Astrocyte of the spinal cord (primary cell): ENCODE data around the gene AJUBA.
A peak's percentile ranks its signal among the peaks of the same experiment; 100 is the strongest.
"Not testable (repeated sequence)": the region's sequence is repeated elsewhere in the genome, so short reads cannot be mapped to it uniquely, and the experiment has no call there.

Experiments
- DNase-seq: peaks from one replicate; pipeline ENCODE4 v3.0.0; 2011; ENCODE audit warnings: low read depth, low spot score
- H3K4me3 ChIP-seq: 2 replicates; pipeline ENCODE4 v1.5.1; 2011; ENCODE audit warnings: low read depth, mild to moderate bottlenecking, low read length, moderate library complexity
- CTCF ChIP-seq: IDR thresholded peaks from 2 replicates; pipeline ENCODE4 v1.5.1; 2012; ENCODE audit warnings: low read depth, mild to moderate bottlenecking, low read length, inconsistent platforms
- in situ Hi-C: cut with HindIII; loops from 2 replicates; pipeline ENCODE4 v1.10.0; 2017; ENCODE audit warnings: low sequenced_read_pairs

The AJUBA gene

GRCh38 chr14:22966783-22967269 is 15.5 kb downstream of the AJUBA start:
- in situ Hi-C loops: no loop called here
- no peak for TF ChIP-seq CTCF
- no peak overlapping the region for H3K4me3 ChIP-seq
- no peak for DNase-seq

- DNase-seq, in situ Hi-C loops, H3K4me3 ChIP-seq: not testable (repeated sequence)
Observed at GRCh38 chr14:22965916-22966782, 16.2 kb downstream of the AJUBA start.

- no peak overlapping the region for H3K4me3 ChIP-seq
- no peak for TF ChIP-seq CTCF
- in situ Hi-C loops: no loop called here
- no peak for DNase-seq
Observed at GRCh38 chr14:22962061-22962676, 20.2 kb downstream of the AJUBA start.

- DNase-seq: peak; percentile 2
- H3K4me3 ChIP-seq: peak overlapping the region; percentile 54
- TF ChIP-seq CTCF: no peak
- in situ Hi-C loops: no loop called here
Observed at GRCh38 chr14:22955702-22956569, 26.4 kb downstream of the AJUBA start.

GRCh38 chr14:22952418-22952817 is 29.9 kb downstream of the AJUBA start:
- H3K4me3 ChIP-seq: no peak overlapping the region
- no peak for DNase-seq
- in situ Hi-C loops: no loop called here
- TF ChIP-seq CTCF: no peak

- DNase-seq, in situ Hi-C loops, H3K4me3 ChIP-seq: not testable (repeated sequence)
Observed at GRCh38 chr14:22951795-22952194, 30.6 kb downstream of the AJUBA start.

GRCh38 chr14:22945642-22946041 is 36.7 kb downstream of the AJUBA start:
- H3K4me3 ChIP-seq: no peak overlapping the region
- no peak for DNase-seq
- in situ Hi-C loops: no loop called here
- TF ChIP-seq CTCF: no peak
